AG04449 (cell line): ENCODE results near the gene HIVEP2.

ENCODE experiments used
- CTCF ChIA-PET: fragments of 350-600 bp; formaldehyde crosslinking; extraction: SDS; loops from one replicate; lab custom pipeline; 2021; ENCODE audit warnings: antibody characterized with exemption; lab: Yijun Ruan, JAX
- POLR2A ChIA-PET: fragments of 400-600, 350-600 bp; formaldehyde crosslinking; extraction: SDS; loops from one replicate; lab custom pipeline; 2020; ENCODE audit warnings: antibody characterized with exemption, inconsistent platforms; lab: Yijun Ruan, JAX
- DNase-seq: peaks from one replicate; pipeline ENCODE4 v3.0.0-alpha.2; 2010; ENCODE audit warnings: low read depth, low spot score
- H3K4me3 ChIP-seq: 2 replicates; pipeline ENCODE4 v1.5.1; 2011; ENCODE audit warnings: low read depth, mild to moderate bottlenecking, control low read depth, low read length
- CTCF ChIP-seq: IDR thresholded peaks from one replicate; pipeline ENCODE4 v1.5.1; 2011; ENCODE audit warnings: mild to moderate bottlenecking, moderate library complexity, low read length, control low read depth, inconsistent platforms; ENCODE audit not compliant: insufficient read depth; ENCODE audit errors: missing control alignments

The HIVEP2 gene

GRCh38 chr6:142929751-142930358 lies 15.1 kb downstream of the HIVEP2 start:
- no peak for DNase-seq
- POLR2A ChIA-PET, result no interaction called here
- no peak for TF ChIP-seq CTCF
- no peak overlapping the region for H3K4me3 ChIP-seq
- CTCF ChIA-PET, result interaction anchor here (0.9 to 1.4 kb wide), 4 partner anchors 12 to 238 kb away, joined by 3 to 4 read pairs (median 4); no protein-coding TSS in a partner anchor

DNA sequence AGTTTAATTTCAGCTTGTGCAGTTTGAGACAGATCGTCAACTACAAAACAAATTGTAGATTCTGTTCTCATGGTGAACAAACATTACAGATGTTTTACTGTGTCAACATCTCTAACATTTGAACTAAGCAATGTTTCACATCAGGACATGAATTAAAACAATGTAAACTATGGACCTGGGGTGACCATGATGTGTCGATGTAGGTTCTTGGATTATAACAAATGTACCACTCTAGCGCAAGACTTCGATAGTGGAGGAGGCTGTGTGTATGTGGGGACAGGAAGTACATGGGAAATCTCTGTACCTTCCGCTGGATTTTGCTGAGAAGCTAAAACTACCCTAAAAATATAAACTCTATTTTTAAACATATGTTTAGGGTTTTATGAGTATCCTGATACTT lies 17.1 kb downstream of the HIVEP2 start:
- CTCF ChIA-PET, result interaction anchor here (1.8 to 1.9 kb wide), 2 partner anchors 11 to 235 kb away, joined by 6 to 10 read pairs; no protein-coding TSS in a partner anchor
- no peak overlapping the region for H3K4me3 ChIP-seq
- POLR2A ChIA-PET, result no interaction called here
- TF ChIP-seq CTCF, result no peak
- DNase-seq, result no peak

DNA sequence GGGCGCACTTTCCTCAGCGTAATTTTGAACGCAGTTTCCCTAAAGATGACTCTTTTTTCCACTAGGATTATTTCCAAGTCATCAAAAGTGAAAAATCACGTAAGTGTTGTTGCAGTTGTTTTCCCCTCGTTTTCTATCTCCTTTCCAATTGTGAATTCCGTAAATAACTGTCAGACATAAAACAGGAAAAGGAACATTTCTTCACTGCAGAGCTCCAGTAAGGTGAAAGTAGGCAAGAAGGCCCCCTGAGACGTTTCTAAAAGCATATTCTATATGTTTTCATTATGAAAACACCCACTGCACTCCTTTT lies 17.8 kb downstream of the HIVEP2 start:
- no peak for DNase-seq
- ChIA-PET POLR2A (interaction anchor here (1.1 kb wide), 1 partner anchor 19 kb away, joined by 3 read pairs; no protein-coding TSS in a partner anchor), CTCF (interaction anchor here (1.6 to 2.0 kb wide), 4 partner anchors 8 to 234 kb away, joined by 3 to 10 read pairs (median 6); no protein-coding TSS in a partner anchor)
- TF ChIP-seq CTCF, result no peak
- peak overlapping the region; percentile 62 for H3K4me3 ChIP-seq

GRCh38 chr6:142926494-142927270 lies 18.3 kb downstream of the HIVEP2 start:
- DNase-seq, result no peak
- no peak for TF ChIP-seq CTCF
- CTCF ChIA-PET, result interaction anchor here (1.6 to 2.0 kb wide), 3 partner anchors 9 to 234 kb away, joined by 3 to 10 read pairs (median 7); no protein-coding TSS in a partner anchor
- peak overlapping the region; percentile 62 for H3K4me3 ChIP-seq
- POLR2A ChIA-PET, result interaction anchor here (1.1 kb wide), 1 partner anchor 20 kb away, joined by 3 read pairs; no protein-coding TSS in a partner anchor

DNA sequence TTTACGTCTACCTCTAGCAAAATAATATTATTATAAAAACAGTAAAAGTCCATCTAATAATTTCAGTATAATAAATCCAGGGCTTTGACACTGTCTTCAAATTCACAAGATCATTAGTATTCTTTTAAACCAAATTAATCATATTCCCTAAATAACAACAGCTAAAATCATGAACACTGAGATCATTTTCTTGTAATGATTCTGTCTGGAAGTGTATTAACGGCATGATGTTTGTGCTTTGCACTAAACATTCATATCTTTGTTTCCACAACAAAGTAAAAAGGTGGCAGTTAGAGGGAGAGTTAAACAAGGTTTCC lies 18.8 kb downstream of the HIVEP2 start:
- TF ChIP-seq CTCF, result no peak
- peak overlapping the region; percentile 62 for H3K4me3 ChIP-seq
- ChIA-PET POLR2A (interaction anchor here (1.1 kb wide), 1 partner anchor 20 kb away, joined by 3 read pairs; no protein-coding TSS in a partner anchor), CTCF (interaction anchor here (1.1 to 2.0 kb wide), 5 partner anchors 9 to 233 kb away, joined by 3 to 10 read pairs (median 5); no protein-coding TSS in a partner anchor)
- DNase-seq, result no peak

DNA sequence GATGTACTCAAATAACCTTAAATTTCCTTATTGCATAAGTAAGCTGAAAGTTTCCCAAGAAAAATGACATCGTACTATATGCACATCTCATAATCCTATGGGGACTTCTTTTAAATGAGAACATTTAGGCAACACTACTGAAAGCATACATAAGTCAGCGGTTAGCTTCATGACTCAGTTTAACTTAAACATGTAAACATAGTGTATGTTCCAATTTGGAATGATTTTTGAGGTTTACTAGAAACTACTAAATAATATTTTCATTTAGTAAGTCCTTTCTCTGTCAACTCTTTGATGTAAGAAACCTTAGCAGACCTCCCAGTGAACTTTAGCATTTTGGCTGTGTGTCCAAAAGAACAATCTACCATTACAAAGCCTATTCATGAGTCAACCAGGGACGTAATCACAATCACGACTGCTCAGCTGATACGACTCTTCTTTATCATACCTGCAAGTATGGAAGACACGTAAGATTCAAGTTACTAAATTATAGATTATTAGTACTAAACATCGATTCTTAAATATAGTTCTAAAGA lies 19.3 kb downstream of the HIVEP2 start:
- no peak for DNase-seq
- POLR2A ChIA-PET, result no interaction called here
- no peak for TF ChIP-seq CTCF
- H3K4me3 ChIP-seq, result no peak overlapping the region
- CTCF ChIA-PET, result interaction anchor here (0.9 to 2.0 kb wide), 4 partner anchors 9 to 232 kb away, joined by 3 to 7 read pairs (median 4); no protein-coding TSS in a partner anchor
